Measurements from ENCODE around the gene ALG5.

ALG5 gene

DNA sequence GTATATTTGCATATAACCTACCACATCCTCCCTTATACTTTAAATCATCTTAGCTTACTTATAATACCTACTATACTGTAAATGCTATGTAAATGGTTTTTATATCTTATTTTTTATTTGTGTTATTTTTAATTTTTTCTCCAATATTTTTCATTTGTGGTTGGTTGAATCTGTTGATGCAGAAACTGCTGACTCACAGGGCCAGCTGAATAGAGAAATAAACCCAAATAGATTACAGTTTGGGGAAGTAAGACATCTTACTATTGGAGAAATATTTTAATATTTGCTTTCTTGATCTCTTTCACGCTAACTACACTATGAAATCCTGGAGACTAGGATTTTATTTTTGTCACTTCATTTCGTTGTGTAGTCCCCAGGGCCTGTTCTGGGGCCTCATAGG is 86.2 kb downstream of the ALG5 start:
- H3K4me3 ChIP-seq (ENCODE audit: low read depth, low read length) = no peak overlapping the region
- no peak for DNase-seq (ENCODE audit: low read depth)

DNA sequence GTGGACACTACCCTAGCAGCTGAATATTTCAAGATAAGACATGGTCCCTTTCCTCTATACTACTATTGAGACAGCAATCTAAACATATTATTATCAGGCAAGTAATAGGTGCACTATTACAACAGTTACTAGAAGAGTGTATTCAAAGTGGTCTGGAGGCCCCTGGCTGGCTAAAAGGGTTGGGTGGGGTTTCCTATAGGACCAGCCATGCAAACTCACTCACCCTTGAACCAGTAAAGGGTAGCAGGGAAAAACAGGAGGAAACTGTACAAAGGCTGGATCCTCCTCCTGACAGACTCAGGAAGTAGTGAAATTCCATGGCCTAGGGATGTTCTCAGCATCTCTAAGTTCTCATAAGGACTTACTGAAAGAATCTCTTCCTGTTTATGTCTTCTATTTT is 86.8 kb downstream of the ALG5 start:
- no peak for DNase-seq (ENCODE audit: low read depth)
- H3K4me3 ChIP-seq (ENCODE audit: low read depth, low read length) = no peak overlapping the region
- TF ChIP-seq CTCF (conservative IDR thresholded peaks at IDR 0.05; ENCODE audit: low read depth, low read length) = no peak

More for the DNA sequence above, 86.2 kb downstream of the ALG5 start:
- no peak for TF ChIP-seq CTCF (conservative IDR thresholded peaks at IDR 0.05; ENCODE audit: low read depth, low read length)

DNA sequence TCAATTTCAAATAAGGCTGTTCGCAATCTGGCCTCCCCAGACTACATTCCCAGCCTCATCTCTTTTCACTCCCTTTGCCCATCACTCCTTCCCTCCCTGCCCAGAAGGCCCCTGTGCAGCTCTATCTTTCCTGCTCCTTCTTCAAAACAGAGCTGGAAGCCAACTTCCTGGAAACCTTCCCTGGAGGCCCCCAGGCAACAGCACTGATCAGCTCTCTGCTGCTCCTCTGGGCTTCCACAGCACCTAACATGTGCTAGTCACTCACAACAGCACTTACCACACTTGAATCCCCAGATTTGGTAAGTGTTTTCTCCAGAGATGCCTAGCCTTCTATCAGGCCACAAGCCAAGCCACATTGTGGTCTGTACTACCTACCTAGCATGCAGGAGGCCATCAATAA is 88.6 kb downstream of the ALG5 start:
- no peak for DNase-seq (ENCODE audit: low read depth)

GRCh38 chr13:36907821-36908220 is 91.3 kb downstream of the ALG5 start:
- no peak for DNase-seq (ENCODE audit: low read depth)
- no peak overlapping the region for H3K4me3 ChIP-seq (ENCODE audit: low read depth, low read length)
- no peak for TF ChIP-seq CTCF (conservative IDR thresholded peaks at IDR 0.05; ENCODE audit: low read depth, low read length)

More for the DNA sequence above, 88.6 kb downstream of the ALG5 start:
- H3K4me3 ChIP-seq (ENCODE audit: low read depth, low read length) = no peak overlapping the region
- no peak for TF ChIP-seq CTCF (conservative IDR thresholded peaks at IDR 0.05; ENCODE audit: low read depth, low read length)

GRCh38 chr13:36907266-36907665 is 91.9 kb downstream of the ALG5 start:
- H3K4me3 ChIP-seq (ENCODE audit: low read depth, low read length) = no peak overlapping the region
- TF ChIP-seq CTCF (conservative IDR thresholded peaks at IDR 0.05; ENCODE audit: low read depth, low read length) = no peak
- DNase-seq (ENCODE audit: low read depth) = no peak

- no peak for TF ChIP-seq CTCF (conservative IDR thresholded peaks at IDR 0.05; ENCODE audit: low read depth, low read length)
These were observed 93.2 kb downstream of the ALG5 start for GRCh38 chr13:36905944-36906343.

GRCh38 chr13:36903925-36904595 is 95.1 kb downstream of the ALG5 start:
- TF ChIP-seq CTCF (conservative IDR thresholded peaks at IDR 0.05; ENCODE audit: low read depth, low read length) = no peak
- H3K4me3 ChIP-seq (ENCODE audit: low read depth, low read length) = no peak overlapping the region
- DNase-seq (ENCODE audit: low read depth) = no peak

More at GRCh38 chr13:36905944-36906343, 93.2 kb downstream of the ALG5 start:
- H3K4me3 ChIP-seq (ENCODE audit: low read depth, low read length) = no peak overlapping the region
- no peak for DNase-seq (ENCODE audit: low read depth)

All from choroid plexus epithelial cell (primary cell).